HUDEP-2 (cell line): ENCODE measurements around the gene QRICH2.

Source experiments
- DNase-seq, 76 experiments: peaks; one replicate each; lab custom pipeline; 2025; ENCODE audit not compliant: unreplicated experiment in 76 of 76; lab: John Stamatoyannopoulos, UW

The QRICH2 gene

GRCh38 chr17:76279742-76280287, 28.3 kb downstream of the QRICH2 start:
- no peak for DNase-seq

GRCh38 chr17:76278952-76279741, 28.9 kb downstream of the QRICH2 start:
- DNase-seq, result peak in 67 of 76 experiments; percentile 11 to 84 (median 61)

- no peak for DNase-seq
Observed at GRCh38 chr17:76278268-76278908, 29.7 kb downstream of the QRICH2 start.

GRCh38 chr17:76277300-76278267, 30.5 kb downstream of the QRICH2 start:
- DNase-seq, result no peak

- DNase-seq, result no peak
Observed at GRCh38 chr17:76276461-76277299, 31.4 kb downstream of the QRICH2 start.

- DNase-seq, result no peak
Observed at GRCh38 chr17:76276069-76276431, 32.0 kb downstream of the QRICH2 start.

GRCh38 chr17:76275382-76276068, 32.6 kb downstream of the QRICH2 start:
- DNase-seq, result no peak

- DNase-seq, result no peak
Observed at GRCh38 chr17:76274112-76274956, 33.7 kb downstream of the QRICH2 start.

- DNase-seq, result no peak
Observed at GRCh38 chr17:76273445-76274111, 34.5 kb downstream of the QRICH2 start.

- no peak for DNase-seq
Observed at GRCh38 chr17:76272541-76273444, 35.3 kb downstream of the QRICH2 start.

- no peak for DNase-seq
Observed at GRCh38 chr17:76271669-76272540, 36.2 kb downstream of the QRICH2 start.

- no peak for DNase-seq
Observed at GRCh38 chr17:76270770-76271668, 37.1 kb downstream of the QRICH2 start.

GRCh38 chr17:76270127-76270592, 37.9 kb downstream of the QRICH2 start:
- DNase-seq, result no peak

GRCh38 chr17:76268991-76269981, 38.8 kb downstream of the QRICH2 start:
- no peak for DNase-seq
